Effector memory CD4-positive, alpha-beta T cell (primary cell): ENCODE data around the gene ZFP82.

Experiments
- DNase-seq, 3 donors: peaks; one replicate each; pipeline ENCODE4 v3.0.0-alpha.2; 2020
- H3K27ac ChIP-seq: 2 replicates; pipeline ENCODE4 v1.7.0; 2013; ENCODE audit warnings: mild to moderate bottlenecking, low read length, moderate library complexity; ENCODE audit not compliant: insufficient read depth, poor library complexity, severe bottlenecking
- H3K27me3 ChIP-seq: replicated peaks from 2 replicates; pipeline ENCODE4 v1.7.0; 2013; ENCODE audit warnings: mild to moderate bottlenecking, low read length; ENCODE audit not compliant: insufficient read depth, control insufficient read depth, poor library complexity, severe bottlenecking
- H3K36me3 ChIP-seq: 2 replicates; pipeline ENCODE4 v1.7.0; 2013; ENCODE audit warnings: mild to moderate bottlenecking, low read length, moderate library complexity; ENCODE audit not compliant: control insufficient read depth, insufficient read depth
- H3K4me1 ChIP-seq: 2 replicates; pipeline ENCODE4 v1.7.0; 2013; ENCODE audit warnings: low read length, mild to moderate bottlenecking; ENCODE audit not compliant: control insufficient read depth, insufficient read depth, poor library complexity, severe bottlenecking
- H3K4me3 ChIP-seq: 2 replicates; pipeline ENCODE4 v1.7.0; 2013; ENCODE audit warnings: low read length, low read depth, mild to moderate bottlenecking; ENCODE audit not compliant: insufficient read depth, poor library complexity, severe bottlenecking
- H3K9me3 ChIP-seq: 2 replicates; pipeline ENCODE4 v1.7.0; 2013; ENCODE audit warnings: mild to moderate bottlenecking, low read length, moderate library complexity; ENCODE audit not compliant: control insufficient read depth

The ZFP82 gene

DNA sequence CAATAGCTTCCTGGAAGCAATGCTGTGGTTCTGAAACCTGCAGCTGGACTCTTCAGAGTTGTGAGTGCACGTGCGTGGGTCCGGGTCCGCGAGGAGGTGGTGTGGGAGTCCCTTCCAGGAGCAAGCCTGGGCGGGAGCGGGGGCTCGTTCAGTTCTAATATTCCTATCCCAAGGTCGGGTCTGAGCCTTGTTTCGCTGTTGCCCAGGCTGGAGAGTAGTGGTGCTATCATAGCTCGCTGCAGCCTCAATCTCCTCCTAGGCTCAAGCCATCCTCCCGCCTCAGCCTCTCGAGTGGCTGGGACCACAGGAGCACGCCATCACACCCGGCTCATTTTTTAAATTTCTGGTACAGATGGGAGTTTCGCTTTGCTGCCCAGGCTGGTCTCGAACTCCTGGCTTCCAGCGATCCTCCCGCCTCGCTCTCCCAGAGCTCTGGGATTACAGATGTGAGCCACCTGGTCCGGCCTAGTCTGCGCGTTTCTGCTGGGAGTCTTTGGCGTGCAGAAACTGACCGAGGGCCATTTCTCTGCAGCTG is 625 bp downstream of the ZFP82 start:
- Histone ChIP-seq H3K27ac (peak overlapping the region; percentile 67), H3K9me3 (peaks cover 4% of the 10 kb centered on the region), H3K36me3 (no peaks in the 10 kb centered on the region), H3K4me3 (peak overlapping the region; percentile 75), H3K27me3 (no peaks in the 10 kb centered on the region), H3K4me1 (peaks cover 9% of the 10 kb centered on the region)
- DNase-seq = no peak

DNA sequence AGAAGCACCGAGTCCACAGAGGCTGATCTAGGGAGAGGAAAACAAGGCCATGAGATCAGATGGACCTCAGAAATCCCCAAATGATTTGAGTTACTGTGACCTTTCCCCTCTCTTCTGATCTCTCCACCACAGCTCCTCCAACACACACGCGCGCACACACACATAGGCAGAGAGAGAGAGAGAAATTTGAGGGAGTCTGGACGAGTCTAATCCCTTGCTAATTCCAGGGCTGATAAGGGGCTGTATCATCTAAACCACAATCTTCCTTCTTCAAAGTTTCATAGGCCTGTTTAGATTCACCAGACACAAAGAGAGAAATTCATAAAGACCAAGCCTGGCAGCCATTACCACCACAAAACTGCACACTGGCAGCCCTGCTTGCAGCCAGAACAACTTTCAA is 8.6 kb downstream of the ZFP82 start:
- Histone ChIP-seq H3K27ac (no peak overlapping the region), H3K27me3 (no peaks in the 10 kb centered on the region), H3K4me3 (no peak overlapping the region), H3K36me3 (peaks cover 49% of the 10 kb centered on the region), H3K4me1 (no peaks in the 10 kb centered on the region), H3K9me3 (no peaks in the 10 kb centered on the region)
- DNase-seq = no peak

DNA sequence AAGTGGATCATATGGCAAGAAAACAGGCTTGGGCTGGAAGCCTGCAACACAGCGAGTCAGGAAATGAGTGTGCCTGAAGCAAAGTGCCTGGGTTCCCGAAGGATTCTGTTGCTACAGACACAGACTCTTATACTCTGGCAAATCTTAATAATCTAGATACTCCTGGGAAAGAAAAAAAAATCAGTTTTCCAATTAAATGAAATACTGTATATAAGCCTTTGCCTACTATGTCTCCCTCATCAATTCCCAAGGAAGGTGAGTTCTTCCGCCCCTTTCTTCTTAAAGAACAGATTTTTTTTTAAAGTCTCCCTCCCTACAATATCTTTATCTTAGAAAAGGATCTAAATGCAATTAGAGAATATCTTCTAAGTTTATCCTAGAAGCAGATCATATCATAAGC is 10.3 kb downstream of the ZFP82 start:
- Histone ChIP-seq H3K27ac (no peak overlapping the region), H3K4me1 (no peaks in the 10 kb centered on the region), H3K9me3 (peaks cover 4% of the 10 kb centered on the region), H3K4me3 (no peak overlapping the region), H3K27me3 (no peaks in the 10 kb centered on the region), H3K36me3 (peaks cover 61% of the 10 kb centered on the region)
- DNase-seq = no peak

DNA sequence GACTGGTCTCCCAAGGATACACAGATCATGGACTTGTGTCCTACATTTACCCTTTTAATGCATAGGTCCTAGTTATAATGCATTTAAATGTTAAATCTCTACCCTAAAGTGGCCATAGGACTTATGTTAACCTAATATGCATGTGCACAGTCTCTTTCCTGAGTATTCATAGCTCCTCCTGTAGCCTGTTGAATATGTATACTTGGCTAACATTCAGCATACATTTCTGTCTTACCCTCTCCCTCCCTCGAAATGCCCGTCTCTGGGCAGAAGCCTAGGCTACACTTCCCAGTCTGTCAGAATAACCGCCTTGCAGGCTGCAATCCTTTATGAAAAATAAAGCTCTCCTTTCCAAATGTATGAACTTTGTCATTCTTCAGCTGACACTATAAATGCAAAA is 13.9 kb downstream of the ZFP82 start:
- Histone ChIP-seq H3K36me3 (peaks cover 82% of the 10 kb centered on the region), H3K27me3 (no peaks in the 10 kb centered on the region), H3K9me3 (peaks cover 4% of the 10 kb centered on the region), H3K4me1 (no peaks in the 10 kb centered on the region), H3K27ac (no peak overlapping the region), H3K4me3 (no peak overlapping the region)
- DNase-seq = no peak

DNA sequence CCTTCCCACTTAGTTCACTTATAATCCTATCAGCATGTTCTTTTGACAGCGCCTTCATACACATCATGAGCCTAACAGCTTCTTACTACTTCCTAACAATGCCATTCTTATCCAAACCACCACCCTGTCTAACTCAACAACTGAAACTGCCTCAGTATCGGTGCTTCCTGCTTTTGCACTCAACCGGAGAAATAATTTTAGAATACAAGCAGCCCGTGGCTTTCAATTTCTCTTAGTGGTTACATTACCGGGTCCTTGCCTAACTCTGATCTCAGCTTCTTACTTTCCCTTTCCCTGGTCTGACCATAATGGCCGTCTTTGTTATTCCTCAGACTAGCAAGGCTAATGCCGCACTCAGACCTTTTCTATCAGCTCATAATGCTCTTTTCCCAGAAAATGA is 17.0 kb downstream of the ZFP82 start:
- no peak for DNase-seq
- peaks cover 4% of the 10 kb centered on the region for H3K9me3 ChIP-seq
- no peaks in the 10 kb centered on the region for H3K27me3 ChIP-seq
- no peak overlapping the region for H3K27ac ChIP-seq
- H3K4me1 ChIP-seq = no peaks in the 10 kb centered on the region
- peaks cover 66% of the 10 kb centered on the region for H3K36me3 ChIP-seq
- no peak overlapping the region for H3K4me3 ChIP-seq

DNA sequence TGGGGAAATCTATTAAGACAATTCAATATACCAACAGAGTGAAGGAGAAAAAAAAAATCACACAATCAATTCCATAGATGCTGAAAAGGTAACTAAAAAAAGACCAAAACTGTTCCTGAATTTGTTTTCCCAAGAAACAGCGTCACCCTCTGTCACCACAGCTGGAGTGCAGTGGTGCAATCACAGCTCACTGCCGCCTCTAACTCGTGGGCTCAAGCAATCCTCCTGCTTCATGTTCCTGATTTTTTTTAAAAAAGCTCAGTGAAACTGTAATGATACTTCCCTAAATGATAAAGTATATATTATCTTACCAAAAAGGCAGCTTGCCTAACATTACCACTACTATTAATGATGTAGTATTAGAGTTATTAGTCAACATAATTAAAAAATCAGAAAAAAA is 19.9 kb downstream of the ZFP82 start:
- DNase-seq = no peak
- peaks cover 19% of the 10 kb centered on the region for H3K9me3 ChIP-seq
- no peaks in the 10 kb centered on the region for H3K27me3 ChIP-seq
- no peak overlapping the region for H3K27ac ChIP-seq
- no peaks in the 10 kb centered on the region for H3K4me1 ChIP-seq
- H3K4me3 ChIP-seq = no peak overlapping the region
- peaks cover 56% of the 10 kb centered on the region for H3K36me3 ChIP-seq

DNA sequence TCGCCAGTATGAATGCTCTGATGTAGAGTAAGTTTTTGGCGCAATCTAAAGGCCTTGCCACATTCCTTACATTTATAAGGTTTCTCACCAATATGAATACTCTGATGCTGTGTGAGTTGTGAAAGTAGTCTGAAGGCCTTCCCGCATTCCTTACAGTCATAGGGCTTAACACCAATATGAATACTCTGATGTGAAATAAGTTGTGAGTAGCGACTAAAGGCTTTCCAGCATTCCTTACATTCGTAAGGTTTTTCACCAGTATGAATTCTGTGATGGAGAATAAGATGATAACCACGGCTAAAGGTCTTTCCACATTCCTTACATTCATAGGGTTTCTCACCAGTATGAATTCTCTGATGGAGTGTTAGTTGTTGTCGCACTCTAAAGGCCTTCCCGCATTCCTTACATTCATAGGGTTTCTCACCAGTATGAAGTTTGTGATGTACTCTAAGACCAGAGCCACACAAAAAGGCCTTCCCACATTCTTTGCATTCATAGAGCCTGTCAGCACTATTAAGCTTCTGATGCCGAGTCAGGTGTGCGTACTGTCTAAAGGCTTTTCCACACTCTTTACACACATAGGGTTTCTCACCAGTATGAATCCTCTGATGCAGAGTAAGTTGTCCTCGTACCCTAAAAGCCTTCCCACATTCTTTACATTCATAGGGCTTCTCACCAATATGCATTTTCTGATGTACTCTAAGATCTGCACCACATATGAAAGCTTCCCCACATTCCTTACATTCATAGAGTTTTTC is 25.3 kb downstream of the ZFP82 start:
- H3K36me3 ChIP-seq = peaks cover 28% of the 10 kb centered on the region
- DNase-seq = no peak
- no peaks in the 10 kb centered on the region for H3K4me1 ChIP-seq
- no peaks in the 10 kb centered on the region for H3K27me3 ChIP-seq
- peaks cover 56% of the 10 kb centered on the region for H3K9me3 ChIP-seq
- no peak overlapping the region for H3K27ac ChIP-seq
- no peak overlapping the region for H3K4me3 ChIP-seq

DNA sequence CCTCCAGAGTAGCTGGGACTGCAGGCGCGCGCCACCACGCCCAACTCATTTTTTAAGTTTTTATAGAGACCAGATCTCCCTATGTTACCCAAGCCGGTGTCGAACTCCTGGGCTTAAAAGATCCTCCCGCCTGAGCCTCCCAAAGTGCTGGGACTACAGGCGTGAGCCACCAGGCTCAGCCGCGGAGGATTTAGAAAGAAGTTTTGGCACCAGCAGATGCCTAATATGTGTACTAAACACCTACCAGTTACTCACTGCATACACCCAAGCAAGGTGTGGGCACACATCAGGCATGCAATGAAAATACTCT is 39.0 kb downstream of the ZFP82 start:
- H3K4me1 ChIP-seq = peaks cover 9% of the 10 kb centered on the region
- no peak for DNase-seq
- H3K36me3 ChIP-seq = no peaks in the 10 kb centered on the region
- H3K27me3 ChIP-seq = no peaks in the 10 kb centered on the region
- no peaks in the 10 kb centered on the region for H3K9me3 ChIP-seq
- peak overlapping the region; percentile 95 for H3K4me3 ChIP-seq
- peak overlapping the region; percentile 84 for H3K27ac ChIP-seq

DNA sequence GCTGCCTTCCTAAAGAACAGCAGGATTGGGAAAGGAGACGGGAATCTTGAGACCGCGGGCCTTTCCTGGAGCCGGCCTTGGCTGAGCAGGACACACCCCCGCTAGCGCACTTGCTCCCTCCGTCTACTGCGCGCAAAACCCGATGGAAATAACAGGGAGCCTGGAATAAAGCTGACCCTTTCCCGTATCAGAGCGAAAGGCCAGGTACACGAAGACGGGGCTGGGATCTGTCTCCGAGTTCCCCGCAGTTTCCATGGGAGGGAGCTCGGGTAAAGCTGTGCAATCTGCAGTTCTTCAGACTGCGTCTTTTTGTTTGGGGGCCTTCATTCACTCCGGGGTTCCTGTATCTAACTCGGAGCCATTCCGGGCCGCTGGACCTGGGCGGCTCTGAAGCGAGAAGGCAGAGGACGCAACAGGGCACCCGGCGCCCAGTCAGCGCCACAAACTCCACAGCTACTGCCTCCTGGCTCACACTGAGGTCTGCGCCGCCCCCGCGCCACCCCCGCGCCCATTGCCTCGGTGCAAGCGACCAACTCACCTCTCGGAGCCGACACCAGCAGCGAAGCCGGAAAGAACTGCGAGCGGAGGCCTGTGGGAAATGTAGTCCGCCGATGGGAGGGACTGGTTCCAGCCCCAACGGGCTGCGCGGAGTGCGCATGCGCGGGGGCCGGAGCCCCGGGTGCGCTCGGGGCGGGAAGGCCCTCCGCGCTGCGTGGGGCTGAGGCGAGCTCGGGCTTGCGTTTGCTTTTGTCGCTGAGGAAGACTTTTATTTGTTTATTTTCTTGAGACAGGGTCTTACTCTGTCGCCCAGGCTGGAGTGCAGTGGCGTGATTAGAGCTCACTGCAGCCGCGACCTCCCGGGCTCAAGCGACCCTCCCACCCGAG is 39.6 kb downstream of the ZFP82 start, which contains the start of gene ZFP14:
ZFP14 (minus strand) TSS at position 577 of the 885 bp plus-strand sequence. CDS start 11,309 bp downstream, outside the sequence.
- Histone ChIP-seq H3K27ac (peak within 1 kb of the TSS; percentile 84), H3K4me3 (peak within 1 kb of the TSS; percentile 95), H3K9me3 (no peaks in the 10 kb centered on the region), H3K4me1 (peaks cover 9% of the 10 kb centered on the region), H3K27me3 (no peaks in the 10 kb centered on the region), H3K36me3 (no peaks in the 10 kb centered on the region)
- peak; percentile 85 to 92 (median 89) for DNase-seq
